GM19043 (cell line): ENCODE results near the gene FAM25A.
"Not testable (repeated sequence)": the region's sequence is repeated elsewhere in the genome, so short reads cannot be mapped to it uniquely, and the experiment has no call there.

Source experiments
- ATAC-seq: cut with Tn5 transposase; IDR thresholded peaks from one replicate; pipeline ENCODE4 v1.9.1; 2021; ENCODE audit warnings: low read depth; ENCODE audit not compliant: unreplicated experiment

FAM25A gene

GRCh38 chr10:87009134-87009696 is 10.9 kb upstream of the FAM25A start:
- not testable (repeated sequence) for ATAC-seq

DNA sequence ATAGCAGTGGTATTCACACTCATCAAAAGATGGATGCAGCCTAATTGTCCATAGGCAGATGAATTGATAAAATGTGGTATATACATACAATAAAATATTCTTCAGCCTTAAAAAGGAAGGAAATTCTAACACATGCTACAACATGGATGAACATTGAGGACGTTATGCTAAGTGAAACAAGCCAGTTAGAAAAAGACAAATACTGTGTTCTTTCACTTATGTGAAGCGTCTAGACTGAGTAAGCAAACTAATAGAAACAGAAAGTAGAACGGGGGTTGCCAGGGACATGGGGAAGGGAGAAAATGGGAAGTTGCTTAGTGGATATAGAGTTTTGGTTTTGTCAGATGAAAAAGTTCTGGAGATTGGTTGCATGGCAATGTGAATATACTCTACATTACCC is 6.6 kb upstream of the FAM25A start:
- not testable (repeated sequence) for ATAC-seq

DNA sequence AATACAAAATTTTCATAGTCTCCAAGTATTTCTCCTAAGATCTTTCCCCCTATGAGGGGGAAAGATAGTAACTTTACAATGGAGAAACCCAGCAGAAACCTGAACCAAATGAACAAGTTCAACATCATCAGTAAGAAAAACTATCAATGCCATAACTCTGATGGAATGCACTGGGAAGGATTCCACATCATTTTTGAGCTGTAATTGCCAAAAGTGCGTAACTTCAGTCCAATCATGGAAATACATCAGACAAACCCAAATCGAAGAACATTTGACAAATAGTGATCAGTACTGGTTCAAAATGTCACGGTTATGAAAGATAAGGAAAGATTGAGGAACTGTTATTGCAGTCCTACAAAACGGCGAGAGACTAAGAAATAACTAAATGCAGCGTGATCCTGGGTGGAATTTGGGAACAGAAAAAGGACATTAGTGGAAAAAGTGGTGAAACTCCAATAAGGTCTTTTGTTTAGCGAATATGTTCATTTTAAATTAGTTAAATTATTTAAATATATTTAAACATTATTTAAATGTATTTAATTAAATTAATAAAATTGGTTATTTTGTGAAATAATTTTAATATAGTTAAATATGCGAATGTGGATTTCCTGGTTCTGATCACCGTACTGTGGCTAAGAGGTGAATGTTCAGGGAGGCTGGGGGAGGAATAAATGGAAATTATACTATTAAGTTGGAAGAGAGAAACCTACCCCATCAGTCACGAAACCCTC is 4.9 kb upstream of the FAM25A start:
- ATAC-seq, result not testable (repeated sequence)

- ATAC-seq, result not testable (repeated sequence)
Measured at GRCh38 chr10:87018127-87018526, 2.0 kb upstream of the FAM25A start.

DNA sequence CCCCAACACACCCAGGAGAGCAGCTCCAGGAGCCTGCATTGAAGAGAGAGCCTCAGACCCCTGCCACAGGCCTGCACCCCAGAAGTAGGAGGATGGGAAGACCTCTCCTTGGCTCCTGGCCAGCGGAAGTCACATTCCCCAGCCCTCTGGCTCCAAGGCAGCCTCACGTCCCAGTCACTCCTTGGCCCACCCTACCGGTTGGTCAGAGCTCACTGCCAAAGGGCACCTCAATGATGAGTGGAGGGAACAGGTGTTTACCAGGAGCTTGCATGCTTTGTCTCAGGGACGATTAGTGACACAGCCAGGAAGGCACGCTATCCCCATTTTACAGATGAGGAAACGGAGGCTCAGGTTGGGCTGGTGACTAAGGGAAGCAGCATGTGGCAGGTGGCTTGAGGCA is 1.0 kb upstream of the FAM25A start:
- not testable (repeated sequence) for ATAC-seq

- ATAC-seq, result not testable (repeated sequence)
Measured at GRCh38 chr10:87019504-87019903, 590 bp upstream of the FAM25A start.

GRCh38 chr10:87025285-87025958 is 5.3 kb downstream of the FAM25A start:
- ATAC-seq, result not testable (repeated sequence)

GRCh38 chr10:87026747-87027508 is 6.8 kb downstream of the FAM25A start:
- not testable (repeated sequence) for ATAC-seq

GRCh38 chr10:87030419-87030818 is 10.3 kb downstream of the FAM25A start:
- not testable (repeated sequence) for ATAC-seq

GRCh38 chr10:87030912-87031635 is 11.0 kb downstream of the FAM25A start:
- no peak for ATAC-seq

DNA sequence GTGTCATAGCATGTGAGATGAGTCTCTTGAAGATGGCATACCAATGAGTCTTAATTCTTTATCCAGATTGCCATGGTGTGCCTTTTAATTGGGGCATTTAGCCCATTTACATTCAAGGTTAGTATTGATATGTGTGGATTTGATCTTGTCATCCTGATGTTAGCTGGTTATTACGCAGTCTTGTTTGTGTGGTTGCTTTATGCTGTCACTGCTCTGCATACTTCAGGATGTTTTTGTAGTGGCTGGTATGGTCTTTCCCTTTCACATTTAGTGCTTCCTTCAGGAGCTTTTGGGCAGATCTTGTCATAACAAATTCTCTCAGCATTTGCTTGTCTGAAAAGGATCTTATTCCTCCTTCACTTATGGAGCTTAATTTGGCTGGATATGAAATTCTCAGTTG is 16.5 kb downstream of the FAM25A start:
- ATAC-seq, result no peak

DNA sequence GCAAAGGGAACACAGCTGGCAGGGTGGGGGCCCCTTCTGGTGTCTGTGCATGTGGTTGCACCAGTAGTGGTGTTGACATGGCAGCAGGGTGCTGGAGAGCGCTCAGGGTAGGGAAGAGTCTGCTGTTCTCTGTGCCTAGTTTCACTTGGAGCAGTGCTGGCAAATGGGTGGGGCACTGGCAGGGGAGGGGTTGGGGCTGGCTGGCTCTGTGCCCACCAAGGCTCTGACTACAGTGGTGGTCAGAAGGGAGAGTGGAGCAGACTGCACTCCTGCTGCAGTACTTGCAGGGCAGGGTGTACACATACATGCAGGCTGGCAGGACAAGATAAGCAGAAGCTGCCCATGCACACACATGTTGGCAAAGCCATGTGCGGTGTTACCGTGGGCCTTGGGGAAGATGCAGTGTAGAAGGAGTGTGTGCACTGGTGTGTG is 18.2 kb downstream of the FAM25A start:
- ATAC-seq, result no peak

GRCh38 chr10:87038786-87039185 is 18.7 kb downstream of the FAM25A start:
- ATAC-seq, result no peak

- not testable (repeated sequence) for ATAC-seq
Measured at GRCh38 chr10:87043579-87043978, 23.5 kb downstream of the FAM25A start.

DNA sequence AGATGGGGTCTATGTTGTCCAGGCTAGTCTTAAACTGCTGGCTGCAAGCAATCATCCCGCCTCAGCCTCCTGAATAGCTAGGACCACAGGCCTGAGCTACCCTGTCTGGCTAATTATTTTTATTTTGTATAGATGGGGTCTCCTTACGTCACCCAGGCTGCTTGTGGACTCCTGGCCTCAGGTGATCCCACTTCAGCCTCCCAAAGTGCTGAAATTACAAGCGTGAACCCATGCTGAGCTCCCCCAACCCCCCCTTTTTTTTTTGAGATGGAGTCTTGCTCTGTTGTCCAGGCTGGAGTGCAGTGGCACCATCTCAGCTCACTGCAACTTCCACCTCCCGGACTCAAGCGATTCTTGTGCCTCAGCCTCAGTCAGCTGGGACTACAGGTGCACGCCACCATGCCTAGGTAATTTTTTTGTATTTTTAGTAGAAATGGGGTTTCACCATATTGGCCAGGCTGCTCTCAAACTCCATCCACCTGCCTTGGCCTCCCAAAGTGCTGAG is 25.4 kb downstream of the FAM25A start:
- no peak for ATAC-seq

GRCh38 chr10:87053111-87053510 is 33.0 kb downstream of the FAM25A start:
- ATAC-seq, result no peak

- no peak for ATAC-seq
Measured at GRCh38 chr10:87053577-87054181, 33.6 kb downstream of the FAM25A start.

DNA sequence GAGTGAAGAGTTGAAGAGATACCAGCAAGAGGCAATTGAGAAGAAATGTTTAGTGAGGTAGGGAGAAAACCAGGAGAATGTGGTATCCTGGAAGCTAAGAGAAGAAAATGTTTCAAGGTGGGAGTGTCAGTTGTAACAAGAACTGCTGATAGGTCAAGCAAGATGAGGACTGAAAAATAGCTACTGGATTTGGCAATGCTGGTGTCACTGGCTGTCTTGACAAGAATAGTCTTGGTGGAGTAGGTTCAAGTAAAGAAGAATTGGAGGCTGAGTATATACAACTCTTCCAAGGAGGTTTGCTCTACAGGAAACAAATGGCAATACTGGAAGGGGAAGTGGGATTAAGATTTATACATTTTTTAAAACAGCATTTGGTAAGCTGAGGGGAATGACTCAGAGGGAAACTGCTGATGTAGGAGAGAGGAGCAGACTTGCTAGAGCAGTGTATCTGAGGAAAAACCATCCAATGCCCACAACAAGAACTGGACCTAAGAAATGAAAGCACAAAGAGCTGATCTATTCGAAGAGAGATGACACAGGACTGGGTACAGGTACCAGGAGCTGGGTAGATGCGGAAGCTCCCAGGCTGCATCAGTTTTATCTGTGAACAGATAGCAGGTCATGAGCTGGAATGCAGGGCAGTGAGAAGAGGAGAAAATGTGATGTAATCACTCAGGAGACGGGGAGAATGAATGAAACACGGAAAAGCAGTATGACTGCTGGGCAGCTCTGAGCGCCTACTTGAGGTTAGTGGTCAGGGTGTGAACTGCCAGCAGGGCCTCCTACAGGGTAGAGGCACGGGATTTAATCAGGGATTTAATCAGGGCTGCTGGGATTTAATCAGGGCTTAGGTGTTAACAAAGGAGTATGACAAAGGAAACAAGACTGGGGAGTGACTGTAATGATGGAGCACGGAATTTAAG is 34.5 kb downstream of the FAM25A start:
- ATAC-seq, result no peak

DNA sequence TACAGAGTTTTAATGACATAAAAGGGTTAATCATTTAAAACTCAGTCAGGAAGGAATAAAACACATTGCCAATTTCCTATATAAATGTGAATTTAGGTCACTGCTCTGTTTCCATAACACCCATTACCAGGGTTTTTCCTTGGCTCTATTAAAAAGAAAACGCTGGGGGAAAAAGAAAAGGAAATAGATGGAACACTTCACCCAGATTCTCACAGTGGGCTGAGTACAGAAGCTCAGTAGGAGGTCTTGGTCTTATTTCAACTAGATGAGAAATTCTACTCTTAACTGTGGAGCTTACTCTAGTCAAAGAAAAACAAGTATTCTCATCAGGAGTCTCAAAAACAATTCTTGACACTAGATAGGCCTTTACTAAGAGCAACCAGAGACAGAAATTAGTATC is 38.1 kb downstream of the FAM25A start:
- ATAC-seq, result no peak
